ENCODE measurements around the gene EFNA1. TPM values are rescaled to one million over a fixed set of nuclear protein-coding genes. Genes with fewer than 3 reads are reported as not detected.

EFNA1 gene
- total and polyA plus RNA-seq, 2 of the 8 experiments (the other 6 are each of a cell fraction or from before 2014, with no cell fraction given), result 4.9 to 14.6 TPM

DNA sequence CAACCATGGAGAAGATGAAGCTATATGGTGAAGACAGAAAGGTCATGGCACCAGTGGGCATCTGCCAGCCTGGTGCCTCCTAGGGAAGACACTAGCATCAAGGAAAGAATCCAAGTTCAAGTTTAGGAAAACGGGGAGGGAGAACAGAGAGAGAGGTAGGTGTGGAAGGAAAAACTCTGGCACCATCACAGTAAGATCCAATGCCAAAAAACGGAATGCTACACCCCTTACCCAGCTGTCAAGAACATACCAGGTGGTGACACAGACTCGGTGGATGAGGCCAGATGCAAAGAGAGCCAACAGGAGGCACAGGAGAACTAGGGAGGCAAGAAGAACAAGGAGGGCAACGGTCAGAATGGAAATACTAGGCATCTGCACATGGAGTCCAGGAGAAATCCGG is 41.9 kb downstream of the EFNA1 start:
- H3K36me3 ChIP-seq (ENCODE audit: control insufficient read depth in 2 of 4, insufficient read depth in 4 of 4, low read length in 3 of 4), result peaks cover 0 to 10% (median 7%) of the 10 kb centered on the region in 4 experiments; a peak in 4 of 8 replicates
- no peaks in the 10 kb centered on the region for H4K20me1 ChIP-seq (replicated peaks in 1 of 2; ENCODE audit: control insufficient read depth in 1 of 2, insufficient read depth in 2 of 2, low read length in 2 of 2)
- no peak overlapping the region for H3K4ac ChIP-seq (replicated peaks; ENCODE audit: insufficient read length, low read depth, low read length)
- ChIA-PET CTCF (ENCODE audit: partially characterized antibody) (interaction anchor here (1.1 to 12.4 kb wide), 12 partner anchors 24 to 109 kb away, joined by 3 to 215 read pairs (median 14); partner anchors contain the start of genes DPM3, EFNA1 and SLC50A1), POLR2A (ENCODE audit: partially characterized antibody) (interaction anchor here (1.2 to 20.5 kb wide), 2 partner anchors 32 to 54 kb away, joined by 3 to 512 read pairs; partner anchors contain the start of genes MTX1 and THBS3)
- TF ChIP-seq TAF7 (optimal IDR thresholded peaks at IDR 0.05; ENCODE audit: borderline replicate concordance, low read depth, low read length) (no peak), CBX5 (IDR thresholded peaks at IDR 0.05; ENCODE audit: low read depth, low read length) (no peak), KDM4A (IDR thresholded peaks at IDR 0.05; ENCODE audit: low read depth, low read length, severe bottlenecking) (no peak), SAP30 (IDR thresholded peaks at IDR 0.05; ENCODE audit: insufficient read depth, insufficient replicate concordance, low read length) (no peak)
- H2BK5ac ChIP-seq (ENCODE audit: low read depth, low read length), result no peak overlapping the region
- H2AK5ac ChIP-seq (ENCODE audit: low read depth, low read length), result no peak overlapping the region
- H3K79me2 ChIP-seq (ENCODE audit: control insufficient read depth in 1 of 2, insufficient read depth in 2 of 2, low read length in 2 of 2), result peaks cover 0 to 12% of the 10 kb centered on the region in 2 experiments; a peak in 2 of 4 replicates
- no peaks in the 10 kb centered on the region for H3K79me1 ChIP-seq (ENCODE audit: low read depth, low read length)
- H4K8ac ChIP-seq (ENCODE audit: extremely low read depth, insufficient read depth, low read length), result no peak overlapping the region
- no peak for DNase-seq (ENCODE audit: low read depth in 1 of 2, low spot score in 2 of 2)
- no peak overlapping the region for H3K56ac ChIP-seq (replicated peaks; ENCODE audit: insufficient read length, low read depth, low read length)
- H3K27ac ChIP-seq (ENCODE audit: low read depth, low read length), result no peak overlapping the region
- H2BK120ac ChIP-seq (replicated peaks; ENCODE audit: low read depth, low read length), result no peak overlapping the region
- no peak overlapping the region for H4K91ac ChIP-seq (replicated peaks; ENCODE audit: insufficient read length, low read length)
- H2BK20ac ChIP-seq (ENCODE audit: low read length), result no peak overlapping the region
- no peak overlapping the region for H4K5ac ChIP-seq (ENCODE audit: insufficient read length, low read depth, low read length)
- H3K9ac ChIP-seq (replicated peaks in 1 of 4; ENCODE audit: extremely low read depth in 1 of 4, low read depth in 3 of 4, low read length in 3 of 4), result no peak overlapping the region
- H3K23ac ChIP-seq (ENCODE audit: insufficient read length), result no peak overlapping the region
- H3K4me2 ChIP-seq (ENCODE audit: insufficient read depth in 1 of 2, low read depth in 2 of 2, low read length in 2 of 2), result no peak overlapping the region
- H2AFZ ChIP-seq (ENCODE audit: low read length), result no peak overlapping the region
- no peak overlapping the region for H2BK12ac ChIP-seq (ENCODE audit: low read depth, low read length)
- FAIRE-seq, result no peak
- H3K23me2 ChIP-seq (ENCODE audit: low read depth, low read length), result peaks cover 16% of the 10 kb centered on the region
- no peak overlapping the region for H3K14ac ChIP-seq (ENCODE audit: insufficient read length)
- H3K9me3 ChIP-seq (ENCODE audit: insufficient read depth in 2 of 2, low read depth in 1 of 2, low read length in 1 of 2), result no peaks in the 10 kb centered on the region
- H3K27me3 ChIP-seq (replicated peaks in 1 of 4; ENCODE audit: control insufficient read depth in 3 of 4, extremely low read depth in 1 of 4, insufficient read depth in 3 of 4, low read length in 3 of 4), result no peaks in the 10 kb centered on the region
- peaks cover 5 to 22% (median 13%) of the 10 kb centered on the region in 4 experiments for H3K4me1 ChIP-seq (replicated peaks in 1 of 4; ENCODE audit: control insufficient read depth in 3 of 4, insufficient read depth in 4 of 4, low read length in 3 of 4)
- H3K18ac ChIP-seq (ENCODE audit: extremely low read depth, low read length), result no peak overlapping the region
- no peak overlapping the region for H3K4me3 ChIP-seq (ENCODE audit: extremely low read depth in 1 of 4, insufficient read depth in 2 of 4, low read depth in 3 of 4, low read length in 4 of 4)
- no peak overlapping the region for H2BK15ac ChIP-seq (ENCODE audit: low read length)
- 74% methylated on average over 5 of the region's 5 CpGs; no CpG with 5 or more reads in 1 of the 2 experiments for WGBS, 2 experiments (ENCODE audit: extremely low coverage in 1 of 2, insufficient coverage in 1 of 2, insufficient read length in 1 of 2, insufficient replicate concordance in 2 of 2, low coverage in 1 of 2, low lambda C conversion rate in 2 of 2, missing lambda C conversion rate in 1 of 2)

All from H1 (cell line).